MCF 10A (cell line): ENCODE results near the gene DOK5. TPM values are rescaled to one million over a fixed set of nuclear protein-coding genes. Genes with fewer than 3 reads are reported as not detected.

Experiments
- BruUV-seq: library from RNA; stranded (reverse); fragments of 400-500 nt; replicated peaks from 2 replicates; lab custom pipeline; 2021; lab: Mats Ljungman, UMichigan
- CTCF ChIA-PET: fragments of 300-600 bp; sonication (Branson Sonifier 250); formaldehyde crosslinking; extraction: SDS; loops from one replicate; lab custom pipeline; 2021; ENCODE audit warnings: antibody characterized with exemption, inconsistent platforms; lab: Yijun Ruan, JAX
- POLR2A ChIA-PET: fragments of 300-600, 350-650 bp; sonication (Branson Sonifier 250); formaldehyde crosslinking; extraction: SDS; loops from one replicate; lab custom pipeline; 2020; ENCODE audit warnings: antibody characterized with exemption, inconsistent platforms; lab: Yijun Ruan, JAX
- DNase-seq: peaks from one replicate; pipeline ENCODE4 v3.0.0-alpha.2; 2018; ENCODE audit not compliant: unreplicated experiment
- H3K27ac Mint-ChIP-seq: one replicate; pipeline ENCODE4 v1.8.0; 2022; ENCODE audit warnings: mild to moderate bottlenecking, low read depth, mixed read lengths; ENCODE audit not compliant: unreplicated experiment
- H3K27me3 Mint-ChIP-seq: one replicate; pipeline ENCODE4 v1.8.0; 2022; ENCODE audit warnings: mixed read lengths; ENCODE audit not compliant: insufficient read depth, unreplicated experiment
- H3K36me3 Mint-ChIP-seq: one replicate; pipeline ENCODE4 v1.8.0; 2022; ENCODE audit warnings: mild to moderate bottlenecking, moderate library complexity, mixed read lengths; ENCODE audit not compliant: insufficient read depth, unreplicated experiment
- H3K4me1 Mint-ChIP-seq: one replicate; pipeline ENCODE4 v1.8.0; 2022; ENCODE audit warnings: mixed read lengths; ENCODE audit not compliant: insufficient read depth, unreplicated experiment
- H3K4me3 Mint-ChIP-seq: one replicate; pipeline ENCODE4 v1.8.0; 2022; ENCODE audit warnings: mild to moderate bottlenecking, moderate library complexity, mixed read lengths; ENCODE audit not compliant: unreplicated experiment
- H3K9me3 Mint-ChIP-seq: one replicate; pipeline ENCODE4 v1.8.0; 2022; ENCODE audit warnings: mixed read lengths; ENCODE audit not compliant: unreplicated experiment
- intact Hi-C: fragments of 100-400 bp; cut with micrococcal nuclease; formaldehyde crosslinking; loops from 2 replicates; pipeline ENCODE4 v1.14.1; 2022
- total RNA-seq: library from RNA; stranded (reverse); gene quantifications from 2 replicates; pipeline ENCODE4 v1.2.3, GENCODE V29; 2022
- TF ChIP-seq, protein P1 (sequence below): fragments of 200-600 bp; IDR thresholded peaks from one replicate; pipeline ENCODE4 v1.8.0; 2022; ENCODE audit warnings: antibody characterized with exemption, mild to moderate bottlenecking; ENCODE audit not compliant: unreplicated experiment

Gene DOK5
- total RNA-seq, 1 experiment from 2014 or later: not detected

DNA sequence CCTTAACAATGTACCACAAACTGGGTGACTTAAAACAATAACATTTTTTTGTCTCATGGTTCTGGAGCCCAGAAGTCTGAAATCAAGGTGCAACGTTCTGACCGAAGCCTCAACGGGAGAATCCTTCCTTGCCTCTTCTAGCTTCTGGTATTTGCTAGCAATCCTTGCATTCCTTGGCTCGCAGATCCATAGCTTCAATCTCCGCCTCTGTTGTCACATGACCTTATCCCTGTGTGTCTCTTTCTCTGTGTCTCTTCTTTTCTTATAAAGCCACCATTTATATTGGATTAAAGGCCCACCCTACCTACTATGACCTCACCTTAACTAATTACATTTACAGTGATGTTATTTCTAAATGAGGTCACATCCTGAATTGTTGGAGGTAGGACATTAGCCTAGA, 37.2 kb upstream of the DOK5 start:
- no TSS peak for BruUV-seq
- TF ChIP-seq, protein P1, sequence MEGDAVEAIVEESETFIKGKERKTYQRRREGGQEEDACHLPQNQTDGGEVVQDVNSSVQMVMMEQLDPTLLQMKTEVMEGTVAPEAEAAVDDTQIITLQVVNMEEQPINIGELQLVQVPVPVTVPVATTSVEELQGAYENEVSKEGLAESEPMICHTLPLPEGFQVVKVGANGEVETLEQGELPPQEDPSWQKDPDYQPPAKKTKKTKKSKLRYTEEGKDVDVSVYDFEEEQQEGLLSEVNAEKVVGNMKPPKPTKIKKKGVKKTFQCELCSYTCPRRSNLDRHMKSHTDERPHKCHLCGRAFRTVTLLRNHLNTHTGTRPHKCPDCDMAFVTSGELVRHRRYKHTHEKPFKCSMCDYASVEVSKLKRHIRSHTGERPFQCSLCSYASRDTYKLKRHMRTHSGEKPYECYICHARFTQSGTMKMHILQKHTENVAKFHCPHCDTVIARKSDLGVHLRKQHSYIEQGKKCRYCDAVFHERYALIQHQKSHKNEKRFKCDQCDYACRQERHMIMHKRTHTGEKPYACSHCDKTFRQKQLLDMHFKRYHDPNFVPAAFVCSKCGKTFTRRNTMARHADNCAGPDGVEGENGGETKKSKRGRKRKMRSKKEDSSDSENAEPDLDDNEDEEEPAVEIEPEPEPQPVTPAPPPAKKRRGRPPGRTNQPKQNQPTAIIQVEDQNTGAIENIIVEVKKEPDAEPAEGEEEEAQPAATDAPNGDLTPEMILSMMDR: no peak
- H3K4me1 Mint-ChIP-seq: no peaks in the 10 kb centered on the region
- POLR2A ChIA-PET: interaction anchor here (0.6 kb wide), 1 partner anchor 31 kb away, joined by 3 read pairs; no protein-coding TSS in a partner anchor
- H3K36me3 Mint-ChIP-seq: no peaks in the 10 kb centered on the region
- CTCF ChIA-PET: no interaction called here
- H3K27ac Mint-ChIP-seq: no peak overlapping the region
- no peak overlapping the region for H3K4me3 Mint-ChIP-seq
- H3K9me3 Mint-ChIP-seq: no peaks in the 10 kb centered on the region
- DNase-seq: no peak
- intact Hi-C loops: no loop called here
- peaks cover 22% of the 10 kb centered on the region for H3K27me3 Mint-ChIP-seq

DNA sequence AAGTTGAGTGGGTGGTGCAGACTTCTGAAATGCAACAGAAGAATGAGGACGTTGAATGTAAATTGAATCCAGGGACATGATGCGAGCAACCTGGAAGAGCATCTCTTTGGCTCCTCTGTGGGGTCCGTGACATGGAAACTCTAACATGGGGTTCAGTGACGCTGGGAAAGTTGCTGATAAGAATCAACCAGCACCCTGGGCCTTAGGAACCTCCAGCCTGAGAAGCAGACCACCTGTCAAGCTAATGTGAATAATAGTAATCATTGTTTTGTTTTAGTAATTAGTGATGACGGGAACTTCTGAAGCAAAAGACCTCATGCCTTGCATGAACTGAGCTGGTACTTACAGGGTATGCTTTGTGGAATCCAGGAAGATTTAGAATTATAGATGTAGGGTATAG, 25.2 kb upstream of the DOK5 start:
- TF ChIP-seq, protein P1: no peak
- no peak overlapping the region for H3K27ac Mint-ChIP-seq
- H3K27me3 Mint-ChIP-seq: peaks cover 54% of the 10 kb centered on the region
- POLR2A ChIA-PET: no interaction called here
- CTCF ChIA-PET: interaction anchor here (0.6 to 0.7 kb wide), 2 partner anchors 31 to 40 kb away, joined by 3 read pairs; no protein-coding TSS in a partner anchor
- no peak for DNase-seq
- intact Hi-C loops: no loop called here
- H3K4me1 Mint-ChIP-seq: no peaks in the 10 kb centered on the region
- H3K36me3 Mint-ChIP-seq: no peaks in the 10 kb centered on the region
- no TSS peak for BruUV-seq
- no peak overlapping the region for H3K4me3 Mint-ChIP-seq
- H3K9me3 Mint-ChIP-seq: peaks cover 8% of the 10 kb centered on the region

DNA sequence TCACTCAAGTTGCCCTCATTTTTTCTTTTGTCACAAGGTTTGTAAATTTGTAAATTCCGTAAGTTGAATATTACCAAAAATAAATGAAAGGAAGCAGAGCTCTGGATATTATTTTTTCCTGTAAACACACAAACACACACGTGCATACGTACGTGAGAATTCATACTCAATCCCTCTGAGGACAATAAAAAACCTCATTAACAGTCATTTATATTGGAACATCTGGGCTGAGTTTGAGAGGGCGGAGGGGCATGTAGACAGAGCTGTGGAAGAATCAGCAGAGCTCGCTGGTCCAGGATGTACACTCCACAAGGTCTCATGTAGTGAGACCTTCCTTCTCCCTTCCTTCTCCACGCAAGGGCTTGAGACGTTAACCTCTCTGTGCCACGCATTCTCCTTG, 24.2 kb upstream of the DOK5 start:
- BruUV-seq: no TSS peak
- no peak overlapping the region for H3K4me3 Mint-ChIP-seq
- TF ChIP-seq, protein P1: no peak

DNA sequence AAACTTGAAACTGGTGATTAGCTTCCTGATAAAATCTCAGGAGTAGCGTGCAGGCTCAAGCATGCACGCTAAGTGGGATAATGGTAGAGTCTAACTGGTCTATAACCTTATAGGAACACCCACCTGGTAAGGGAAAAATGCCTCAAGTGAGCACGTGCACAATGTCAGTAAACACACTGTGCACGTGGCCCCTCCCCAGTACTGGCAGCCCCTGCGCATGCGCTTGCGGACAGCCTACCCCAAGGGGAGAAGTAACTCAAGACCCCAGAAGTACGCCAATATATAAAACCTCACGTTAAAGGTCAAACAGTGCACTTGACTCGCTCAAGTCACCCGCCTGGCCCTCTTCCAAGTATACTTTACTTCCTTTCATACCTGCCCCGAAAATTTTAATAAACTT, 23.1 kb upstream of the DOK5 start:
- ChIA-PET CTCF (no interaction called here), POLR2A (interaction anchor here (0.6 kb wide), 1 partner anchor 94 kb away, joined by 3 read pairs; no protein-coding TSS in a partner anchor)
- H3K4me1 Mint-ChIP-seq: no peaks in the 10 kb centered on the region
- TF ChIP-seq, protein P1: no peak
- BruUV-seq: no TSS peak
- H3K4me3 Mint-ChIP-seq: no peak overlapping the region
- peaks cover 8% of the 10 kb centered on the region for H3K9me3 Mint-ChIP-seq
- H3K27ac Mint-ChIP-seq: no peak overlapping the region
- H3K36me3 Mint-ChIP-seq: no peaks in the 10 kb centered on the region
- intact Hi-C loops: no loop called here
- peaks cover 44% of the 10 kb centered on the region for H3K27me3 Mint-ChIP-seq
- no peak for DNase-seq

More for the DNA sequence above, 24.2 kb upstream of the DOK5 start:
- DNase-seq: no peak
- Mint-ChIP-seq H3K4me1 (no peaks in the 10 kb centered on the region), H3K27ac (no peak overlapping the region), H3K9me3 (peaks cover 8% of the 10 kb centered on the region), H3K27me3 (peaks cover 54% of the 10 kb centered on the region), H3K36me3 (no peaks in the 10 kb centered on the region)
- CTCF ChIA-PET: interaction anchor here (0.7 kb wide), 1 partner anchor 1155 kb away, joined by 3 read pairs; no protein-coding TSS in a partner anchor
- POLR2A ChIA-PET: no interaction called here
- intact Hi-C loops: no loop called here
